HepG2 (cell line): ENCODE data around the gene HNRNPA0. TPM values are rescaled to one million over a fixed set of nuclear protein-coding genes. Genes with fewer than 3 reads are reported as not detected.

Source experiments
- ARNT2 ChIP-seq: sonication (generic); formaldehyde crosslinking; IDR thresholded peaks from 2 replicates; pipeline ENCODE4 v1.8.0; 2022; ENCODE audit warnings: mild to moderate bottlenecking, low read depth, missing genetic modification reagents, moderate library complexity
- ATF7 ChIP-seq, 2 experiments: fragments of 450-650 bp in 1 of 2; sonication (generic) in 1 of 2; formaldehyde crosslinking in 1 of 2; IDR thresholded peaks; 2 replicates each; pipeline versions ENCODE4 v1.4.0 to v1.6.1; 2016 to 2020; ENCODE audit warnings: antibody characterized with exemption in 1 of 2, mild to moderate bottlenecking in 1 of 2, missing genetic modification reagents in 1 of 2
- EEA1 ChIP-seq: sonication (generic); formaldehyde crosslinking; IDR thresholded peaks from 2 replicates; pipeline ENCODE4 v1.5.1; 2020; ENCODE audit warnings: mild to moderate bottlenecking, missing genetic modification reagents, borderline replicate concordance
- JUND ChIP-seq: sonication (generic); formaldehyde crosslinking; IDR thresholded peaks from 2 replicates; pipeline ENCODE4 v1.8.0; 2022; ENCODE audit warnings: mild to moderate bottlenecking, missing genetic modification reagents
- KDM1A ChIP-seq: IDR thresholded peaks from 2 replicates; pipeline ENCODE4 v1.6.1; 2016; ENCODE audit warnings: missing compliant biosample characterization
- MIXL1 ChIP-seq: IDR thresholded peaks from 2 replicates; pipeline ENCODE4 v1.6.1; 2016
- TAF15 ChIP-seq: fragments of 200-400 bp; formaldehyde crosslinking; IDR thresholded peaks from one replicate; pipeline ENCODE4 v1.6.1; 2018; ENCODE audit warnings: mild to moderate bottlenecking, low read depth, low read length; ENCODE audit not compliant: poor library complexity, severe bottlenecking
- TCF12 ChIP-seq, 2 experiments: fragments of 450-650 bp in 1 of 2; sonication (generic) in 1 of 2; formaldehyde crosslinking in 1 of 2; IDR thresholded peaks; 2 replicates each; pipeline versions ENCODE4 v1.6.1 to v1.8.0; 2017 to 2022; ENCODE audit warnings: antibody characterized with exemption in 1 of 2, mild to moderate bottlenecking in 1 of 2, missing genetic modification reagents in 1 of 2, moderate library complexity in 1 of 2
- ZFAT ChIP-seq: sonication (generic); formaldehyde crosslinking; conservative IDR thresholded peaks from 2 replicates; pipeline ENCODE4 v1.8.1; 2023; ENCODE audit warnings: missing genetic modification reagents, inconsistent platforms
- ZNF317 ChIP-seq: sonication (generic); formaldehyde crosslinking; IDR thresholded peaks from 2 replicates; pipeline ENCODE4 v1.5.0; 2020; ENCODE audit warnings: mild to moderate bottlenecking, missing genetic modification reagents
- polyA plus RNA-seq, 8 experiments: library from polyadenylated mRNA; depleted of rRNA in 3 of 8; stranded (reverse) in 7 of 8; unstranded in 1 of 8; fragments of >200 nt; fragmentation: Illumina TruSeq in 4 of 8; extraction: Trizol in 4 of 8; gene quantifications; 2 replicates each; pipeline versions ENCODE4 v1.2.1 to v1.2.3, GENCODE V29; 2011 to 2016; ENCODE audit warnings: low read depth in 4 of 8, missing spikeins in 1 of 8, mixed read lengths in 1 of 8; ENCODE audit not compliant: insufficient read depth in 1 of 8
- total RNA-seq, 5 experiments: library from RNA; depleted of rRNA; stranded (reverse); fragments of >200 nt; fragmentation: Illumina TruSeq; extraction: Trizol; gene quantifications; 2 replicates each; pipeline ENCODE4 v1.2.3, GENCODE V29; 2016; ENCODE audit warnings: low read depth in 1 of 5
- TF ChIP-seq, protein P1 (sequence below), 2 experiments: sonication (generic) in 1 of 2; formaldehyde crosslinking in 1 of 2; IDR thresholded peaks; 2 replicates each; pipeline versions ENCODE4 v1.6.1 to v1.9.0; 2014 to 2022; ENCODE audit warnings: antibody characterized with exemption in 1 of 2, borderline replicate concordance in 1 of 2, inconsistent platforms in 1 of 2, low read depth in 1 of 2, missing genetic modification reagents in 1 of 2
- TF ChIP-seq, protein P2 (sequence below): sonication (generic); formaldehyde crosslinking; conservative IDR thresholded peaks from 2 replicates; pipeline ENCODE4 v1.8.0; 2022; ENCODE audit warnings: mild to moderate bottlenecking, moderate library complexity, missing genetic modification reagents

The HNRNPA0 gene
- total and polyA plus RNA-seq, 2 of the 13 experiments (the other 11 are each of a cell fraction or from before 2014, with no cell fraction given) = 9.0 to 12.9 TPM

DNA sequence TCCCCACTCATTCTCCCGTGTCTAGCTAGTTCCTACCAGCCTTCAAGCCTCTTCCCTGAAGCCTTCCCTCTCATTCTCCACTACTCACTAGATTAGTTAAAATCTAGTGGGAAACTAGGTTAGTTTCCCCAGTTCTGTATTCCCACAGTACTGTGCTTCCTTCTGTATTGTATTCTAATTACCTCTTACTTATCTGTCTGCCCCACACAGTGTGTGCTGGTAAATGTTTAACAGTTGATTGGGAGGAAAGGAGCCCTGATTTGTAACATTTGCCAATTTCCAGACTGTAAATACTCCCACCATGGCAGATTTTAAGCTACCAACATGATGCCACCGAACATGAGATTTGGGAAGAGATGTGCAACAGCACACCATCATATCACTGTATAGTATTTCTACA is 26.5 kb downstream of the HNRNPA0 start (continued):
- TF ChIP-seq, protein P1, sequence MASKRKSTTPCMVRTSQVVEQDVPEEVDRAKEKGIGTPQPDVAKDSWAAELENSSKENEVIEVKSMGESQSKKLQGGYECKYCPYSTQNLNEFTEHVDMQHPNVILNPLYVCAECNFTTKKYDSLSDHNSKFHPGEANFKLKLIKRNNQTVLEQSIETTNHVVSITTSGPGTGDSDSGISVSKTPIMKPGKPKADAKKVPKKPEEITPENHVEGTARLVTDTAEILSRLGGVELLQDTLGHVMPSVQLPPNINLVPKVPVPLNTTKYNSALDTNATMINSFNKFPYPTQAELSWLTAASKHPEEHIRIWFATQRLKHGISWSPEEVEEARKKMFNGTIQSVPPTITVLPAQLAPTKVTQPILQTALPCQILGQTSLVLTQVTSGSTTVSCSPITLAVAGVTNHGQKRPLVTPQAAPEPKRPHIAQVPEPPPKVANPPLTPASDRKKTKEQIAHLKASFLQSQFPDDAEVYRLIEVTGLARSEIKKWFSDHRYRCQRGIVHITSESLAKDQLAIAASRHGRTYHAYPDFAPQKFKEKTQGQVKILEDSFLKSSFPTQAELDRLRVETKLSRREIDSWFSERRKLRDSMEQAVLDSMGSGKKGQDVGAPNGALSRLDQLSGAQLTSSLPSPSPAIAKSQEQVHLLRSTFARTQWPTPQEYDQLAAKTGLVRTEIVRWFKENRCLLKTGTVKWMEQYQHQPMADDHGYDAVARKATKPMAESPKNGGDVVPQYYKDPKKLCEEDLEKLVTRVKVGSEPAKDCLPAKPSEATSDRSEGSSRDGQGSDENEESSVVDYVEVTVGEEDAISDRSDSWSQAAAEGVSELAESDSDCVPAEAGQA (IDR thresholded peaks at IDR 0.05; ENCODE audit: low read depth) = no peak
- TF ChIP-seq, protein P1 (CRISPR knock-in tag; IDR thresholded peaks at IDR 0.05; ENCODE audit: borderline replicate concordance) = no peak
- no peak for TF ChIP-seq JUND (CRISPR knock-in tag)
- TF ChIP-seq EEA1 (CRISPR knock-in tag) = no peak
- TF ChIP-seq ATF7 (IDR thresholded peaks at IDR 0.05) = no peak
- TF ChIP-seq ATF7 (CRISPR knock-in tag; IDR thresholded peaks at IDR 0.05) = no peak
- TF ChIP-seq ARNT2 = no peak
- TF ChIP-seq TAF15 = no peak
- TF ChIP-seq TCF12 (IDR thresholded peaks at IDR 0.05) = no peak
- TF ChIP-seq TCF12 (CRISPR knock-in tag; IDR thresholded peaks at IDR 0.05) = no peak
- no peak for TF ChIP-seq ZNF317 (CRISPR knock-in tag)
- TF ChIP-seq MIXL1 (CRISPR knock-in tag) = no peak
- TF ChIP-seq KDM1A (CRISPR knock-in tag) = no peak
- TF ChIP-seq ZFAT (CRISPR knock-in tag) = no peak
- TF ChIP-seq, protein P2, sequence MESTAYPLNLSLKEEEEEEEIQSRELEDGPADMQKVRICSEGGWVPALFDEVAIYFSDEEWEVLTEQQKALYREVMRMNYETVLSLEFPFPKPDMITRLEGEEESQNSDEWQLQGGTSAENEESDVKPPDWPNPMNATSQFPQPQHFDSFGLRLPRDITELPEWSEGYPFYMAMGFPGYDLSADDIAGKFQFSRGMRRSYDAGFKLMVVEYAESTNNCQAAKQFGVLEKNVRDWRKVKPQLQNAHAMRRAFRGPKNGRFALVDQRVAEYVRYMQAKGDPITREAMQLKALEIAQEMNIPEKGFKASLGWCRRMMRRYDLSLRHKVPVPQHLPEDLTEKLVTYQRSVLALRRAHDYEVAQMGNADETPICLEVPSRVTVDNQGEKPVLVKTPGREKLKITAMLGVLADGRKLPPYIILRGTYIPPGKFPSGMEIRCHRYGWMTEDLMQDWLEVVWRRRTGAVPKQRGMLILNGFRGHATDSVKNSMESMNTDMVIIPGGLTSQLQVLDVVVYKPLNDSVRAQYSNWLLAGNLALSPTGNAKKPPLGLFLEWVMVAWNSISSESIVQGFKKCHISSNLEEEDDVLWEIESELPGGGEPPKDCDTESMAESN (CRISPR knock-in tag) = no peak
